Dedifferentiated amniotic fluid mesenchymal stem cell (primary cell): ENCODE data around the gene PCDH9.
A peak's percentile ranks its signal among the peaks of the same experiment; 100 is the strongest.

ENCODE experiments used
- DNase-seq: peaks from one replicate; pipeline ENCODE4 v3.0.0-alpha.2; 2016; ENCODE audit errors: extremely low spot score

Gene PCDH9

GRCh38 chr13:67161176-67161575 is 69.0 kb downstream of the PCDH9 start:
- no peak for DNase-seq

GRCh38 chr13:67158903-67159302 is 71.2 kb downstream of the PCDH9 start:
- no peak for DNase-seq

GRCh38 chr13:67156723-67157060 is 73.4 kb downstream of the PCDH9 start:
- DNase-seq, result no peak

- DNase-seq, result no peak
Observed at GRCh38 chr13:67155898-67156722, 74.0 kb downstream of the PCDH9 start.

- DNase-seq, result no peak
Observed at GRCh38 chr13:67152085-67152484, 78.1 kb downstream of the PCDH9 start.

- no peak for DNase-seq
Observed at GRCh38 chr13:67151652-67152051, 78.5 kb downstream of the PCDH9 start.

GRCh38 chr13:67150608-67151007 is 79.5 kb downstream of the PCDH9 start:
- no peak for DNase-seq

- DNase-seq, result no peak
Observed at GRCh38 chr13:67148161-67148571, 82.0 kb downstream of the PCDH9 start.

GRCh38 chr13:67147342-67148133 is 82.6 kb downstream of the PCDH9 start:
- DNase-seq, result peak; percentile 62

- no peak for DNase-seq
Observed at GRCh38 chr13:67146523-67147130, 83.5 kb downstream of the PCDH9 start.

- no peak for DNase-seq
Observed at GRCh38 chr13:67145950-67146349, 84.2 kb downstream of the PCDH9 start.

GRCh38 chr13:67143544-67144115 is 86.5 kb downstream of the PCDH9 start:
- DNase-seq, result no peak

GRCh38 chr13:67140006-67140405 is 90.1 kb downstream of the PCDH9 start:
- DNase-seq, result no peak

GRCh38 chr13:67139551-67139950 is 90.6 kb downstream of the PCDH9 start:
- no peak for DNase-seq

- DNase-seq, result no peak
Observed at GRCh38 chr13:67138970-67139369, 91.2 kb downstream of the PCDH9 start.

- DNase-seq, result no peak
Observed at GRCh38 chr13:67137044-67137735, 92.9 kb downstream of the PCDH9 start.

- no peak for DNase-seq
Observed at GRCh38 chr13:67136157-67136556, 94.0 kb downstream of the PCDH9 start.

GRCh38 chr13:67135356-67135755 is 94.8 kb downstream of the PCDH9 start:
- no peak for DNase-seq

GRCh38 chr13:67134417-67135129 is 95.6 kb downstream of the PCDH9 start:
- DNase-seq, result no peak

- DNase-seq, result no peak
Observed at GRCh38 chr13:67133476-67133875, 96.7 kb downstream of the PCDH9 start.

GRCh38 chr13:67131393-67131792 is 98.7 kb downstream of the PCDH9 start:
- DNase-seq, result no peak
